Parathyroid adenoma (tissue), 2 donors: ENCODE results near the gene GLIS1.

ENCODE experiments used
- H2AFZ ChIP-seq: fragments of 300-600 bp; sonication (generic); one replicate; pipeline ENCODE4 v1.7.0; 2017; ENCODE audit warnings: antibody characterized with exemption, mild to moderate bottlenecking
- H3K27ac ChIP-seq: fragments of 300-600 bp; sonication (generic); one replicate; pipeline ENCODE4 v1.7.0; 2017
- H3K27me3 ChIP-seq: fragments of 300-600 bp; sonication (generic); one replicate; pipeline ENCODE4 v1.7.0; 2017; ENCODE audit warnings: low read length; ENCODE audit not compliant: control insufficient read depth, insufficient read depth
- H3K36me3 ChIP-seq: fragments of 300-600 bp; sonication (generic); one replicate; pipeline ENCODE4 v1.7.0; 2017; ENCODE audit warnings: low read length; ENCODE audit not compliant: control insufficient read depth, insufficient read depth
- H3K4me1 ChIP-seq: fragments of 300-600 bp; sonication (generic); one replicate; pipeline ENCODE4 v1.7.0; 2017; ENCODE audit warnings: control low read depth
- H3K4me2 ChIP-seq: fragments of 300-600 bp; sonication (generic); one replicate; pipeline ENCODE4 v1.7.0; 2017; ENCODE audit warnings: low read length
- H3K4me3 ChIP-seq: fragments of 300-600 bp; sonication (generic); one replicate; pipeline ENCODE4 v1.7.0; 2017; ENCODE audit warnings: low read depth, low read length
- H3K79me2 ChIP-seq: fragments of 300-600 bp; sonication (generic); one replicate; pipeline ENCODE4 v1.7.0; 2017; ENCODE audit warnings: control low read depth
- H3K9ac ChIP-seq: fragments of 300-600 bp; sonication (generic); one replicate; pipeline ENCODE4 v1.7.0; 2017; ENCODE audit warnings: mild to moderate bottlenecking
- H3K9me3 ChIP-seq: fragments of 300-600 bp; sonication (generic); one replicate; pipeline ENCODE4 v1.7.0; 2017; ENCODE audit warnings: low read length; ENCODE audit not compliant: control insufficient read depth
- TF ChIP-seq, protein P1 (sequence below): fragments of 300-600 bp; sonication (generic); IDR thresholded peaks from one replicate; pipeline ENCODE4 v1.7.0; 2017; ENCODE audit warnings: antibody characterized with exemption, mild to moderate bottlenecking
- donor health status: primary hyperparathyroidism.

GLIS1 gene

DNA sequence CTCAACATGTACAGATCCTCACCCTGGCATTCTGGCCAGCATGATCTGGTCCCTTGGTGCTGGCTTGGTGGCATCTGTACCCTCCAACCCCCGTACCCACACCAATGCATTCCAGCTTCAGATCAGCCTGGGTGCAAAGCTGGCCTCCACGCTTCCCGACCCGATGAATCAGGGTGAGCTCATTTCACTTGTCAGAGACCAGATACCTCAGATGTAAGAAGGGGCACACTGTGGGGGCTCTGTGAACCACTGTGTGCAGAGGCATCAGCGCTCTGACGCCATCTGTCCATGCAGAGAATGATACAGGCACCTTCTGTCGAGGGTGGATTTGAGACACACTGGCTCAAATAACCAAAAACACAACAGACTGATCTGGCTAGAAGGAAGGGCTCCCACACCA is 203.1 kb downstream of the GLIS1 start:
- no peaks in the 10 kb centered on the region for H3K27me3 ChIP-seq
- H3K4me2 ChIP-seq, result no peak overlapping the region
- H3K27ac ChIP-seq, result no peak overlapping the region
- no peak overlapping the region for H3K4me3 ChIP-seq
- TF ChIP-seq, protein P1, sequence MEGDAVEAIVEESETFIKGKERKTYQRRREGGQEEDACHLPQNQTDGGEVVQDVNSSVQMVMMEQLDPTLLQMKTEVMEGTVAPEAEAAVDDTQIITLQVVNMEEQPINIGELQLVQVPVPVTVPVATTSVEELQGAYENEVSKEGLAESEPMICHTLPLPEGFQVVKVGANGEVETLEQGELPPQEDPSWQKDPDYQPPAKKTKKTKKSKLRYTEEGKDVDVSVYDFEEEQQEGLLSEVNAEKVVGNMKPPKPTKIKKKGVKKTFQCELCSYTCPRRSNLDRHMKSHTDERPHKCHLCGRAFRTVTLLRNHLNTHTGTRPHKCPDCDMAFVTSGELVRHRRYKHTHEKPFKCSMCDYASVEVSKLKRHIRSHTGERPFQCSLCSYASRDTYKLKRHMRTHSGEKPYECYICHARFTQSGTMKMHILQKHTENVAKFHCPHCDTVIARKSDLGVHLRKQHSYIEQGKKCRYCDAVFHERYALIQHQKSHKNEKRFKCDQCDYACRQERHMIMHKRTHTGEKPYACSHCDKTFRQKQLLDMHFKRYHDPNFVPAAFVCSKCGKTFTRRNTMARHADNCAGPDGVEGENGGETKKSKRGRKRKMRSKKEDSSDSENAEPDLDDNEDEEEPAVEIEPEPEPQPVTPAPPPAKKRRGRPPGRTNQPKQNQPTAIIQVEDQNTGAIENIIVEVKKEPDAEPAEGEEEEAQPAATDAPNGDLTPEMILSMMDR, result no peak
- H3K36me3 ChIP-seq, result no peaks in the 10 kb centered on the region
- no peaks in the 10 kb centered on the region for H3K9me3 ChIP-seq
- no peak overlapping the region for H2AFZ ChIP-seq
- H3K4me1 ChIP-seq, result no peaks in the 10 kb centered on the region
- no peak overlapping the region for H3K9ac ChIP-seq
- no peaks in the 10 kb centered on the region for H3K79me2 ChIP-seq

DNA sequence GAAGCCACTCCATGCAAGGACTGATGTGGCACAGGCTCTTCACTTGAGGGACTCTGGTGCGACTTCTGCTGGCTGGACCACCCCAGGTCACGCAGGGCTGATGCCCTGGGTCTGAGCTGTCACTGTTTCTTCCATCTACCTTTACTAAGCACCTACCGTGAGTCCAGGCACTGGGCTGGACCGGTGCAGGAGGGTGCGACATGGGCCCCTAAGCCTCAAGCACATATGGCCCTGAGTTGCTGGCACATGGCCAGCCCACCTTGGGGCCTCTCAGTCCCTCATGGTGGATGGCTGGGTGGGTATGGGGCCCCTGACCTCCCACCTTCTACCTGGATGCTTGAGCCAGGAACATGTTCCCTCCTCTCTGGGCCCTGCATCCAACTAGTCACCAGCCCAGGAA is 203.7 kb downstream of the GLIS1 start:
- Histone ChIP-seq H3K4me3 (no peak overlapping the region), H3K36me3 (no peaks in the 10 kb centered on the region), H3K4me1 (no peaks in the 10 kb centered on the region), H3K79me2 (no peaks in the 10 kb centered on the region), H3K4me2 (no peak overlapping the region), H3K27ac (no peak overlapping the region), H3K9ac (no peak overlapping the region), H3K9me3 (no peaks in the 10 kb centered on the region), H3K27me3 (no peaks in the 10 kb centered on the region), H2AFZ (no peak overlapping the region)
- TF ChIP-seq, protein P1, result no peak

DNA sequence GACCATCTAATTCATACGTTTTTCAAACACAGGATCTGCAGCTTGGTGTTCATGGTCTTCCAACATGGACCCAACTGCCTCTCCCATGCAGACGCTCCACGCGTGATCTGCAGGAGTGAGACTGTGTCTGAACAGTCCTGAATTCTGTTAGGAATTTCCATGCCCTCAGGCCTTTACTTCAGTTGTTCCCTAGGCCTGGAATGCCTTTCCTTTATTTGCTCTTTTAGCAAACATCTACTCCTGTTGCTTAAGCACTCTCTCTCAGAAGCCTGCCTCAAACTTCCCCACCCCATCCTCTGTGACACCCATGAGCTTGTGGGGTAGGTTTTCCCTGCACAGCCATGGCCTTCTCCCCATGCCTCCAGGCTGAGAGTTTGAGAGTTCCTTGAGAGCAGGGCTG is 206.1 kb downstream of the GLIS1 start:
- no peak overlapping the region for H3K9ac ChIP-seq
- no peaks in the 10 kb centered on the region for H3K79me2 ChIP-seq
- H3K4me2 ChIP-seq, result no peak overlapping the region
- no peak overlapping the region for H3K27ac ChIP-seq
- H3K27me3 ChIP-seq, result no peaks in the 10 kb centered on the region
- H3K4me3 ChIP-seq, result no peak overlapping the region
- H3K36me3 ChIP-seq, result no peaks in the 10 kb centered on the region
- no peak overlapping the region for H2AFZ ChIP-seq
- H3K4me1 ChIP-seq, result no peaks in the 10 kb centered on the region
- no peaks in the 10 kb centered on the region for H3K9me3 ChIP-seq
- TF ChIP-seq, protein P1, result no peak

DNA sequence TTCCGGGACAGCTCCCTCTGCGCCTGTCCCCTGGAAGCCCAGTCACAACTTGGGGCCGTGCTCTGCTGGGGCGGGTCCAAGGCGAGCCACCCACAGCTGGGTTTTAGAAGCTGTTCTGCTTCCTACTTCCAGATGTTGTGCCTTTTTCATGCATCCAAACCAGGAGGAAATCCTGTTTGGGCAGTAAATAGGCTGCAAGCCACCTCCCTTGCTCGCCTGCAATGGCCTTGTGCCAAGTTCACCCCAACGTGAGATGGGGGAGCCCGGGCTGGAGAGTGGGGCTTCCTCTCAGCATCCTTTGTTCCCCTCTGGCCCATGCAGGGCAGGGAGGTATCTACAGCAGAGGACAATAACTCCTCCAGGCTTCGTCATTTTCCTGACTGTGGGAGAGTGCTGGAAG is 206.6 kb downstream of the GLIS1 start:
- no peaks in the 10 kb centered on the region for H3K4me1 ChIP-seq
- H3K79me2 ChIP-seq, result no peaks in the 10 kb centered on the region
- H3K9ac ChIP-seq, result no peak overlapping the region
- TF ChIP-seq, protein P1, result no peak
- no peak overlapping the region for H3K4me3 ChIP-seq
- no peak overlapping the region for H2AFZ ChIP-seq
- H3K27me3 ChIP-seq, result no peaks in the 10 kb centered on the region
- H3K27ac ChIP-seq, result no peak overlapping the region
- H3K9me3 ChIP-seq, result no peaks in the 10 kb centered on the region
- H3K36me3 ChIP-seq, result no peaks in the 10 kb centered on the region
- no peak overlapping the region for H3K4me2 ChIP-seq

DNA sequence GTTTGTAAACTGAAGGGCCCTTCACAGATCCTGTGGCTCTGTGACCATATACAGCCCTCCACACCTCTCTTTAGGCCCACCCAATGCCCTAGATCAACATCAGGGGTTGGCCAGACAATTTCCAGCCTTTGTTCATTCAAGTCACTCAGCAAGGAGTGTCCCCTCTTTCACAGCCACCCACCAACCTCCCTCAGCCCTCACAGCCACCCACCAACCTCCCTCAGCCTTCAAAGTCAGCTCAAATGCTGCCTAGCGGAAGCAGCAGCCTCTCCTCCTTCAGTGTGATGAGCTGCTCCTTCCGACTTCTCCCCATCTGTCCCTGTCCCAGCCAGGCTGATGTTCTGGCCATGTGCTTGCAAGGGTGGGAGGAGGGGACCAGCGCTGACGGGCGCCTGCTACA is 208.4 kb downstream of the GLIS1 start:
- H3K4me3 ChIP-seq, result no peak overlapping the region
- no peaks in the 10 kb centered on the region for H3K9me3 ChIP-seq
- TF ChIP-seq, protein P1, result no peak
- H3K4me1 ChIP-seq, result no peaks in the 10 kb centered on the region
- H3K4me2 ChIP-seq, result no peak overlapping the region
- no peaks in the 10 kb centered on the region for H3K79me2 ChIP-seq
- H2AFZ ChIP-seq, result no peak overlapping the region
- no peaks in the 10 kb centered on the region for H3K27me3 ChIP-seq
- no peak overlapping the region for H3K9ac ChIP-seq
- no peak overlapping the region for H3K27ac ChIP-seq
- no peaks in the 10 kb centered on the region for H3K36me3 ChIP-seq
